Measurements from ENCODE around the gene JAK2. TPM values are rescaled to one million over a fixed set of nuclear protein-coding genes. Genes with fewer than 3 reads are reported as not detected.
A peak's percentile ranks its signal among the peaks of the same experiment; 100 is the strongest.
"Not testable (repeated sequence)": the region's sequence is repeated elsewhere in the genome, so short reads cannot be mapped to it uniquely, and the experiment has no call there.

Gene JAK2
- total and polyA plus RNA-seq, 9 of the 15 experiments (the other 6 are each of a cell fraction or from before 2014, with no cell fraction given): 4.7 to 23.4 (median 15.3) TPM

GRCh38 chr9:4942042-4942691, 42.9 kb upstream of the JAK2 start:
- H3K9ac ChIP-seq (ENCODE audit: insufficient read depth in 1 of 2, low read depth in 2 of 2, low read length in 2 of 2); H3K4me2 ChIP-seq (ENCODE audit: insufficient read depth, low read length); BruUV-seq (replicated peaks); in situ Hi-C loops (cut with MboI); H3K9me1 ChIP-seq (ENCODE audit: control insufficient read depth, insufficient read depth, low read length); H3K27ac ChIP-seq (ENCODE audit: extremely low read depth, low read depth, low read length); FAIRE-seq; H3K36me3 ChIP-seq (ENCODE audit: control insufficient read depth, insufficient read depth, low read length); CTCF ChIA-PET (ENCODE audit: low intra/inter-chr PET ratio); H3K79me2 ChIP-seq (ENCODE audit: control insufficient read depth, insufficient read depth, low read length); H3K4me3 ChIP-seq; H3K27me3 ChIP-seq (ENCODE audit: control insufficient read depth in 2 of 2, insufficient read depth in 2 of 2, low read length in 2 of 2); intact Hi-C loops (cut with micrococcal nuclease); H3K9me3 ChIP-seq (replicated peaks; ENCODE audit: control insufficient read depth, insufficient read depth, low read depth, low read length); H4K20me1 ChIP-seq (replicated peaks; ENCODE audit: control insufficient read depth, insufficient read depth, low read length); DNase-seq (ENCODE audit: extremely low read depth in 1 of 4, low spot score in 3 of 4); H2AFZ ChIP-seq (ENCODE audit: low read depth, low read length); TF ChIP-seq ZBTB40 (CRISPR knock-in tag; IDR thresholded peaks at IDR 0.05): not testable (repeated sequence)
- peak; percentile 44; the same call in 1 of the 3 replicates for ATAC-seq
- WGBS (ENCODE audit: insufficient coverage, low coverage, missing lambda C conversion rate): 67% methylated on average over 5 of the region's 7 CpGs
- peak; percentile 59; the same call in 1 of the 2 replicates for TF ChIP-seq ZBTB40 (IDR thresholded peaks at IDR 0.05)
- TF ChIP-seq PRDM10 (IDR thresholded peaks at IDR 0.05; ENCODE audit: partially characterized antibody): peak; percentile 61
- POLR2A ChIA-PET: interaction anchor here (1.2 kb wide), 1 partner anchor 9 kb away, joined by 4 read pairs; no protein-coding TSS in a partner anchor
- H3K4me1 ChIP-seq (replicated peaks in 1 of 2; ENCODE audit: control insufficient read depth in 2 of 2, insufficient read depth in 2 of 2, low read length in 2 of 2): peaks cover 3 to 17% of the 10 kb centered on the region in 2 experiments; a peak in 3 of 5 replicates
